ENCODE data around the gene LSM10.

Gene LSM10

DNA sequence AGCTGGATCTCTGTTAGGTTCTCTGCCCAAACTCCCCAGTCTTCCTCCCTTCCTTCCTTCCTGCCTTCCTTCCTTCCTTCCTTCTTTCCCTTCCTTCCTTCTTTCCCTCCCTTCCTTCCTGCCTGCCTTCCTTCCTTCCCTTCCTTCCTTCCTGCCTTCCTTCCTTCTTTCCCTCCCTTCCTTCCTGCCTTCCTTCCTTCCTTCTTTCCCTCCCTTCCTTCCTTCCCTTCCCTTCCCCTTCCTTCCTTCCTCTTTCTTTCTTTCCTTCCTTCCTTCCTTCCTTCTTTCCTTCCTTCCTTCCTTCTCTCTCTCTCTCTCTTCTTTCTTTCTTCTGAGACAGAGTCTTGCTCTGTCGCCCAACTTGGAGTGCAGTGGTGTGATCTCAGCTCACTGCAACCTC is 8.7 kb upstream of the LSM10 start:
- no peak for FAIRE-seq

DNA sequence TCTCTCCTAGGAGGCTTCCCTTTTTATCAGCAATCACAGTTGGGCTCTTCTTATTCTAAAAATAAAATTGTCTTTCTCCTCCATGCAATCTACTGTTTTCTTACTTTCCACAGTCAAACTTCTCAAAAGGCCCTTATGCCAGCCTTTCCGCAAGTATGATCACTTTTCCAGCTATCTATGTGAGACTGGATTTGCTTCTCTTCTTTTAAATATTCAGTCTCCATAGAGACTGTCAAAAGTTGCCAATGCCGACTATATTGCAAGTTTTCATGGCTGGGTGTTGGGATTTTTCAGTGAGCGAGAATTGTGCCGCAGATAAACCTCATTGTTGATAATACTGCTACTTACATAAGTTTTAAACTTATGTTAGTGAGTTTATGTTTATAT is 4.8 kb upstream of the LSM10 start:
- no peak for FAIRE-seq

DNA sequence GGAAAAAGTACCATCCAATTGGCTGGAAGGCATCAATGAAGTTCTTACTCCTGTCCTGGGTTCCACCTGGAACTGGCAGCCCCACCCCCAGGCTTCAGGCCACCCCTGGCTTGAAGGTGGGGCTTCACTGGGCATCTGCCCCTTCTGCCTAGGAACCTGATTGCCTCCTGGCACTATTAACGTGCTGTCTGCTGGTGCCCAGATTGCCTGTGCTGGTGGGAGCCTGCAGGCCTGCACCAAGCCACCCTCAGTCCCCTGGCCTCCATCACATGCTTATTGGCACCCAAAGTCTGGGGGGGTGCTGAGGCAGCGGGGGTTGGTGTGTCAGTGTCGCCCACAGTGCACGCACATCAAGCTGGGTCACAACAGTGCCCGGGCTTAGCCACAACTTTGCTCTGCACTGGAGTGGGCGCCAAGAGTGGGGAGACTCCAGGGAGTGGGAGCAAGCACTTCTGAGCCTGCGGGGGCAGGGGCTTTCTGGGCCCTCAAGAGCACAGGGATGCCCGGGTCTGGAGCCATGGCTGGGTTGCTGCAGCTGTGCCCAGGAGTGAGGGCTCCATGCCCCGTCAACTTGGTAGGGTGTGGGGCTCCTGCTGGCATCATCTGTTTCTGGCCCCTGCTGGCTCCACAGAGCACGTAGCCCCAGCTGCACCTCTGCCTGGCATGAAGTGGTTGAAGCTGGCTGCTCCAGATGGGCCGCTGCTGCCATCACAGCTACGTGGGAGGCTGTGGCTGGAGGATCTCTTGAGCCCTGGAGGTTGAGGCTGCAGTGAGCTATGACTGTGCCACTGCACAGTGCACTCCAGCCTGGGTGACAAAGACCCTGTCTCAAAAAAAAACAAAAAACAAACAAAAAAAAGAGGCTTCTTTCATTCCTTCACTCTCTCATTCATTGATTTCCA is 4.1 kb upstream of the LSM10 start:
- no peak for FAIRE-seq

DNA sequence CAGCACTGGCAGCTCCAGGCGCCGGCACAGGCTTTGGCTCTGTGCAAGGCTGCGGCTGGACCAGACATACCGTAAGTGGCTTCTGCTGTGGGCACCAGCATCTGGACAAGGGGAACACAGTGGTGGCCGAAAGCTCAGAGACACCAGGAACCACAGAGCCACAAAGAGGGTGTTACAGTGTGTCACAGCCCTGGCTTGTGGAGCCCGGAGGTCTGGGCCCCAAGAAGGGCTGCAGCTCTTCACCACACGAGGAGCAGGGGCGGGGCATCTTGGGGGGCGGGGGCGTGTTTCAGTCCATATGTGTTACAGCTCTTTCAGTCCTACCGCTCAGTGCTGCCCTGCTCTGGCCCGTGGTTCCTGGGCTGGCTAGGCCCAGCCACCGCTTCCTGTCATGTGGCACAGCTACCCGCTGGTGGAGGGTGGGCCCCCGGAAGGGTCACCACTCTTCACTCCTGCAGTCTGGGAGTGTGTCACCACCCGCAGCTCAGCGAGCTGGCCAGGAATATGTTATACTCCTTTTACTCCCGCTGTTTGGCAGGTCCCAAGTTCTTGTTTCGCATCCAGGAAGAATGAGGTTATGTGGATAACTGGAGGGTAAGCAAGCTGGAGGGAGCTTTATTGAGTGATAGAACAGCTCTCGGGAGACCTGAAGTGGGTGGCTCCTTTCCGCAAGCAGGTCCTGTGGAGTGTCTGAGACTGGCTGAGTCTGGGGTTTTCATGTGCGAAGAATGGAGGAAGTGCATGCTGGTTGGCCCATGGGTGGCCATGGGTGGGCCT is 3.3 kb upstream of the LSM10 start:
- no peak for FAIRE-seq

DNA sequence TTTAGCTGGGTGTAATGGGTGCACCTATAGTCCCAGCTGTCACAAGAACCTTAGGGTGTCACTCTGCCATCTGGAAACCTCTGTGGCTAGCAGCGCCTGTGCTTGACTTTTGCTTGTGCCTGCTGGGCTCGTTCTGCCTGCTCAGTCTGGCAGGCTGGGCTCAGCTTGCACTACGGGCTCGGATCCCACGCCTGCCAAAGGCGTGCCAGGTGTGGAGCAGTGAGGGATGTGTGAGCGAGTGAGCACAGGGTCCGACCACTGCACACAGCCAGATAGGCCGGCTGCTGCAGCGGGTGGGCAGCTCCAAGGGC is 2.8 kb upstream of the LSM10 start:
- FAIRE-seq: no peak

DNA sequence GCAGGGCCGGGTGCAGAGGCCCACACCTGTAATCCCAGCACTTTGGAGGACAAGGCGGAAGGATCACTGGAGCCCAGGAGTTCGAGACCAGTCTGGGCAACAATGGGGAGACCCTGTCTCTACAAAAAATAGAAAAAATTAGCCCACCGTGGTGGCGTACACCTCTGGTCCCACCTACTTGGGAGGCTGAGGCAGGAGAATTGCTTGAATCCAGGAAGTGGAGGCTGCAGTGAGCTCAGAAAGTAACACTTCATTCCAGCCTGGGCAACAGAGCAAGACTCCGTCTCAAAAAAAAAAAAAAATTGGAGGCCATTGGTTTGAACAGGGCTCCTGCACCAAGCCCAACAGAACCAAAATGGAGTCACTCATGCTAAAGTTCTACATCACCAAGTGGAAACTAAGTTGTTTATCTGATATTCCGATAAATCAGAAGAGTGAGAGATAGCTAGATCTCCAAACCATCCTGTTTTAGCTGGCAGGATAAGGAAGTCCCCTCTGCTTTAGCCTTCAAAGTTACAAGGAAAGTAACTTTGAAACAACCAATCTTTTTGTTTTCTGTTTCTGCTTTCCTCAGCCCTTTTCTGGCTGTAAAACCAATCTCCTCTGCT is 766 bp upstream of the LSM10 start:
- FAIRE-seq: no peak

DNA sequence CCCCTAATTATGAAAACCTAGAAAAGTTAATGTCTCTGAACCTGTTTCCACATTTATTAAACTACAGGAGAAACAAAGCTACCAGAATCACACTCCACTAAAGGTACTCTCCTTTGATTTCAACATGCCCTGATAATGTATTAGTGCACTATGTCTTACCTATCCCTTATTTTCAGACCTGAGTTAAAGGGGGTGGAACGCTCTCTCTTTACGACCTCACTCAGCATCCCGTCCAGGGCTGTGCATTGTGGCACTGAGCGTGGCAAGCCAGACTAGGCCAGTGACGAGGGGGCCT is 678 bp downstream of the LSM10 start:
- no peak for FAIRE-seq

DNA sequence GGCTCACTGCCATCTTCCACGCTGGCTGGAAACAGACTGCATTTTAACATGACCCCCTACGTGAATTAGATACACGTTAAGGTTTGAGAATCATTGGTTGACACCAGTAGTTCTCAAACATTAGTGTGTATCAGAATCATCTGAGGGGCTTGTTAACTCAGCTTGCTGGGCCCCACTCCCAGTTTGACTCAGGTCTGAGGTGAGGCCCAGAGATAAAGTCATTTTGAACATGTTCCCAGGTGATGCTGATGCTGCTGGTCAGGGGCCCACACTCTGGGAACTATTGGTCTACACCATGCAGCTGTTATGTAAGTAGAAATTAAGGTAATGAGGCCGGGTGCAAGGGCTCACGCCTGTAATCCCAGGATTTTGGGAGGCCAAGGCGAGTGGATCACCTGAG is 1.3 kb downstream of the LSM10 start:
- no peak for FAIRE-seq

DNA sequence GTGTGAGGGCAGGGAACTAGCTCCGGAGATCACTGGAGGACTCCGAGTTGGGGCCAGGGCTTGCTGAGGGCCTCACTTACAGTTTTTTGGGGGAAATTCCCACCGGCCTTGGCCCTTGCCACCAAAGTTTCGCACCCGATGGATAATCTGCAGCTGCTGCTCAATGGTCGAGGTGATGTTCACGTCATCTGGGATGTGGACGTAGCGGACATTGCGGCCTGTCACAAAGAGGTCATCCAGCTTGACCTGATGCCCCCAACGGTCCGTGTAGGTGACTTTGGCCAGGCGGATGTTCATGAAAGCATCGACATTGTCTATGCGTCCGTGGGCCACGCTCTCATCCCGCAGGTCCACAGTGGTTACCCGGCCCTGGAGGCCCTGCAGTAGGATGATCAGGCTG is 4.0 kb downstream of the LSM10 start:
- no peak for FAIRE-seq

DNA sequence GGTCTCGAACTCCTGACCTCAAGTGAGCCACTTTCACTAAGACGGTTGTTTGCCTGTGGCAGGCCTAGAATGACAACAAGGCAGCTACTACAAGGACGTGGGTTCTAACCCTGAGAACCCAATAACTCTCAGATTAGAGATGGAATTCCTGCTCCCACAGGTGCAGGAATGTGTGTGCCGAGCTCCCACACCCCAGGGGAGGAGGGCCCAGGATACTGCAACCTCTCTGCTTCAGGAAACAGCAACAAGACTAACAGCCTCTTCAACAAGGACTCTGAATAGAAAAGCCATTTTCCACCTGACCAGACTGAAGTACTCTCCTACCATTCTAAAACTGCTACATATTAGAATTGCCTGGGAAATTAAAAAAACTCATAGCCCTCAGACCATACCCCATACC is 4.9 kb downstream of the LSM10 start:
- FAIRE-seq: no peak

DNA sequence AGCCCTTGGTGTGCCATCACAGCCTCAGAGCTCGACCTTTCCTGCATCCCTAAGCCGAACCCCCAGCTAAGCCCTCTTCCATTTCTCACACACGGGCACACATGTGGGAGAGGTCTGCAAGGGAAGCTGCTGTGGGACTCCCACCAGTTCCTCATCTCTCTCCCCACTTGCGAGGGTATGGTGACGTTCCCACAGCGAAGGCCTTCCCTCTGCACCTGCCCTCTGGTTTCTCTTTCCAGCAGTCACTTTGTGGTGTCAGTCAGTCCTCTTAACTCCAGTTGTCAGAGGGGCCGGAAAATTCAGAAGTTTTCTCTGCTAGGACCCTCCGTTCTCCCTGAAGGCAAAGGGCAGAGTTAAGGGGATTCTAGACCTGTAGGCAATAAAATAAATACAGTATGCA is 6.4 kb downstream of the LSM10 start:
- FAIRE-seq: no peak

DNA sequence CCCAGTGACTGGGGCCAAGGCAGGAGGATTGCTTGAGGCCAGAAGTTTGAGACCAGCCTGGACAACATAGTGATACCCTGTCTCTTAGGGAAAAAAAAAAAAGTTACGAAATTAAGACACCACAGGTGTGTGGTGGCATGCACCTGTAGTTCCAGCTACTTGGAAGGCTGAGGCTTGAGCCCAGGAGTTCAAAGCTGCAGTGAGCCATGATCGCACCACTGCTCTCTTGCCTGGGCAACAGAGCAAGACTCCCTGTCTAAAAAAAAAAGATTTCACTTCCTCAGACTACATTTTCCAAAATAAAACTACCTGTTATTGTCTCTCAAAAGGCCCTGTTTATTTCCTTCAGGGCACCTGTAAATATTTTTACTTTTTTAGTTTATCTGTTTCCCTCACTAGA is 7.3 kb downstream of the LSM10 start:
- no peak for FAIRE-seq

DNA sequence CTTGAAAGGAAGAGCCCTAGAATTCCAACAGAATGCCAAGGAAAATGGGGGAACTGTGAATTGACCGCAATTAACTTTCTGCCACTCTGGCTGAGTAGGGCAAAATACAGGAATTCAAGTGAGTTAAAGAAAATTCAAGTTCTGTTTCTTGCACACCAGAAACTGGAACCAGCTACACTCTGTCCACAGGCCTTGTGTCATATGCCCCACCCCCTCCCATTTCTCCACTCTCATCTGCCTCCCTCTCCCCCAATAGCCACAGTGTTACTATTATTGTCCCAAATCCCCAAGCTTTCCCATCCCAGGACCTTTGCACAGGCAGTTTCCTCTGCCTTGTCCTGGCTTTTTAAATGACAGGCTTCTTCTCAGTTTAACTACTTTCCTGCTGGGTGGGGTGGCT is 7.7 kb downstream of the LSM10 start:
- no peak for FAIRE-seq

DNA sequence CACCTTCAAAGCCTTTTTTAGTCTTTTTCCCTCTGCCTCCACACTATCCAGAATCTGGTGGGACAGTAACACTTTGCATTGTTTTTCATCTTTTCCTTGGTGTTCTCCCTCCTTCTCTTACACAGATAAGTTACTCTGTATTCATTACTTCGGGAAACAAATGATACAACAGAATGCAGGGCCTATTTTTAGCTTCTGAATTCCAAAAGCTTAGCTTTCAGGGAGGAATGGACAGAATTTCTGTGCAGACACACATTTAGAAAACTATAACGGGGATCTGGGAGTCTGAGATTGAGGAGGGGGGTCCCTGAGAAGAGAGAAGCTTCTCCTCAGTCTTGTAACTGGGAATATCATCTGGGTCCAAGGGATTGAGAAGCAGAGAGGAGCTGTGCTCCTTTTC is 8.4 kb downstream of the LSM10 start:
- FAIRE-seq: no peak

DNA sequence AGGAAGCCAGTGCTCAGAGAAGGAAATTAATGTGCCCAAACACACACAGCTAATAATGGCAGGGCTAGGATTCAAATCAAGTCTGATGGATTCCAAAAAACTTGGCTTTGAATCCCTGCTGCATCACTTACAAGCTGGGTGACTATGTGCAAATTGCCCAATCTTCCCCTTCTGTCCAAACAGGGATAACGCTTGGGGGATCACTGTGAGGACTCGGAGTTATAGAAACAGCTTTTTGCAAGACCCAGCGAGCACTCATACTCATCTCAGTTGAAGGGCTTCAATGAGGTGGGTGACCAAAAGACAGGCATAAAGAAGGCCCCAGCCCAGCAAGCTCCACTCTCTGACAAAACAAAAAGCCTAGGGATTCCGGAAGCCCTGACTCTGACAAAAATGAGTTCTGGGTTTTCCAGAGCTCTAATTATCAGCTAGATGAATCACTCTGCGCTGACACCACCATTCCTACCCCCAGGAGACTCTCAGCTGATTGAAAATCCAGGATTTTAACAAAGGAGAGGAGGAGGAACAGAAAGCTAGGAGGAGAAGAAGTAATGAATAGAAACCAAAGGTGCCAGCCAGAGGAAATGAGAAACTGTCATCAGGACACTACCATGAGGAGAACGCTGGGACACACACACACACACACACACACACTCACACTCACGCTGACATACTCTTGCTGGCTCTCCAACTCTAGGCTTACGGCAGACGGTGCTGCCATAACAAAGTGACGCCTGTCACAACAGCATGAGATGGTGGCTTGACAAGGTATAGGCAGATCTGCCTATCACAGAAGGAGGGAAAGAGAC is 10.4 kb downstream of the LSM10 start:
- no peak for FAIRE-seq

DNA sequence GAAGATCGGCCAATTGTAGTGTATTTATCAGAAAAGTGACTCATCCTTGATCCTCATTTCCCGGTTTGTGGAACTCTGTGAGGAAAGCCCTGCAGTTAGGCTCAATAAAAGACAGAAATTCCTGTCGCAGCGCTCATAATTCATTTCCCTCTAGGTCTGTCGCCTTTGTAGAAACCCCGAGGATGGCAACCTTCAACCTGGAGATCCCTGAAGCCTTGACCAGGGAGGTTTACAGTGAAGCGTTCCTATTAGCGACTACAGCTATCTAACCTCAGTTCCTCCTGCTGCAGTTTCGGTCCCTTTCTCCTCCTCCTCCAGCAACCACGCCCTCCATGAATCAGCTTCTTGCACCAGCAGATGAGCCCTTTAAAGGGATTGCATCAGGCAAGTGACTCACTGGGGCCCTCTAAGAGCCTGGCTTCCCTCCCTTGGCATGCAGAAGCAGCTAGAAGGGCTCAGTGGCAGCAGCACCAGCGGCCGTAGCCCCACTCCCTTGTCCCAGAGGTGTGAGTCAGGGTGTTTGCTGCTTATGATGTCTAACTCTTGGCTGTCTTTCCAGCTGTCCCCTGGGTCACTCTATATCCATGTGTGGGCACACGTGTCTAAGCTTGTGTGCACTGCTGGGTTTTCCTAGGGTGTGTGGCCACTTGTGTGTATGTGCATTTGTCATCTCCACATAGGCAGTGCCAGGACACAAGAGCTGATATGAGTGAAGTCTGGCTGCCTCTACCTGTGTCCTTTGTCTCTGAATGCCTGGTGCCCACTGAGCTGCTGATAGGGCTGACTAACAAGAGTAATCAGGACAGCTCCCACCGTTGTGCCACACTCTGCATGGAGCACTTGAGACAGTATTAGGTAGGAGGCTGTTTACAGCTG is 11.2 kb downstream of the LSM10 start:
- FAIRE-seq: no peak

DNA sequence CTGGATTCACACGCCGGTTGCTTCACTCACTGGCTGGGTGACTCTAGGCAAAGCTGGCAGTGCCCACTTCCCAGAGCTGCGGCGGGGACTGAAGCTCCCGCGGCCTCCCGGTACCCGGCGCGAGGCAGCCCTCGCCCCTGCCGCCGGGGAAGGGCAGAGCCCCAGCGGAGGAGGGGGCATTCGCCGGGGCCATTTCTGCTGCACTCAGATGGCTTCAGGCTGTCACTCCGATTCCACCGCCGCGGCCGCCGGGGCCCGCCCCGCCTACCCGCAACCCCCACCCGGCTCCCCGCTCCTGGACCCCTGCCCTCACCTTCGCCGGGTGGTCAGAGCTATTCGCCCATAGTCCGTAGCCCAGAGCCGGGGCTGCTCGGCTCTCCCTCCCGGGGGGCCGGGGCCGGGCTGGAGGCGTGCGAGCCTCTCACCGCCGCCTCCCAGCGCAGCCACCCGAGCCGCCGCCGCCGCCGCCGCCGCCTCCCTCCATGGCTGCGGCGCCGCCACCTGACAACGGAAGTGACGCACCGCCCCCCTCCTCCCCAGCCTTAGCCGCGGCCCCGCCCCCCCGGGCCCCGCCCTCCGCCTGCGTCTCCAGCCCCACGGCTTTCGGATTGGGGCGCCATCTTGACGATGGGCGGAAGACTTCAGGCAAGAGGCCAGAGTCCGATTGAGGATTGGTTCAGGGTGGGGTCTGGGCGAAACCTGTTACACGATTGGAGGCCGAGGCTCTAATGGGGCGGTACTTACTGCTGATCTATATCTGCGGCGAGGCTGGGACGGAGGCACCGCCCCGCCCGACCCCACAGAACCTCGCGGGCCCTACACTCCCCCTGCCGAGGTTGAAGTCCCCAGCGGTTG is 12.1 kb downstream of the LSM10 start, which contains the start of gene STK40:
Gene STK40 (minus strand): TSS at position 515 of the 855 bp plus-strand sequence. CDS start 24,592 bp downstream, outside the sequence.
- peak; percentile 86 for FAIRE-seq

DNA sequence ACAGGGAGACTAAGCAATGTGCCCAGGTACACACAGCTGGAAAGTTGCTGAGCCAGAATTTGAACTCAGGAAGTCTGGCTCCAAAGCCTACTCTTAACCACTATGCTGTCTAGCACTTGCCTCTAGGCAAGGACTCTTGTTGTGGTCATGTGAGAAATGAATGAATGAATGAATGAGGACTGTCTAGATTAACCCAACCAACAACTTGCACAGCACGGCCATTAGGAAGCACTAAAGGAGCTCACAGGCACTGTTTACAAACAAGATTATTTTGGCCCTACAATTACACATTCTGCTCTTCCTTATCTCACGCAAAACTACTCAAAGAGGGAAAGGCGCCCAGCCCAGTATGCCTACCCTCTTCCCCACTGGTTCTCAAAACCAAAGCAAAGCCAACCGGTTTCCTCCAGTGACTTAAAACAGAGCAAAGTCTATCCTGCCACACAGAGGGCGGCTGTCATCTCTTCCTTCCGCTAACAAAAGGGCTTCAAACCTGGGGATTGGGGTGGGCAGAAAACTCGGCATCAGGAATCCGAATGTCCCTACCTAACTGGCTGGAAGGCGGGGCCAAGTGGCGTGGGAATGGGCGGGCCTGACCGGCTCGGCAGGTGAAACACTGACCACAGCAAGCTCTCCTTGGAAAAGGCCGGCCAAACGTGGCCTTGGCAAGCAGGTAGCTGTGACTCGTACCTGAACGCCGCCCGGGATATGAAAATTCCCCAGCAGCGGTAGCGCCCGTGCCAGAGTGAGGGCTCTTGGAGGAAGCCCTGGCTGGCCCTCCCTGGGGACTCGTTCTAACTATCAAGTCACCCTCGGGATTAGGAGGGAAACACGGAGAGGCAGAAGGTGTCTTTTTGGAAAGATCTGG is 12.9 kb downstream of the LSM10 start:
- no peak for FAIRE-seq

DNA sequence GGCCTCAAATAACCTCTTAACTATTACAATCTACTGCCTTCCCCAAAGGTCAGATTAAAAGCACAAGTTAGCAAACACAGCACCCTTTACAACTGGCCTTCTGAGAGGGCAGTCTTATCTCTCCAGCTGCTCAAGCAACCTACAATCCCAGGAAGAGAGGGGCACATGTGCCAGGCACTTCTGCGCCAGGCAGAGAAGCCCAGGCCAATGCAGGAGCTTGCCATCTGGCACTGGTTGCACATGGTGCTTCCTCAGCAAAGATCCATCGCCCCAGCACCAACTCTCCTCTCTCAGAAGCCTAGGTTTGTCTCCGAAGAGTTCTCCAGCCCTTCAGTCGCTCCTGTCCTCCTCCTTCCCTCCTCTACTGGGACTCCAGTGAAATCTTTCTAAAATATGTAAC is 14.5 kb downstream of the LSM10 start:
- no peak for FAIRE-seq

DNA sequence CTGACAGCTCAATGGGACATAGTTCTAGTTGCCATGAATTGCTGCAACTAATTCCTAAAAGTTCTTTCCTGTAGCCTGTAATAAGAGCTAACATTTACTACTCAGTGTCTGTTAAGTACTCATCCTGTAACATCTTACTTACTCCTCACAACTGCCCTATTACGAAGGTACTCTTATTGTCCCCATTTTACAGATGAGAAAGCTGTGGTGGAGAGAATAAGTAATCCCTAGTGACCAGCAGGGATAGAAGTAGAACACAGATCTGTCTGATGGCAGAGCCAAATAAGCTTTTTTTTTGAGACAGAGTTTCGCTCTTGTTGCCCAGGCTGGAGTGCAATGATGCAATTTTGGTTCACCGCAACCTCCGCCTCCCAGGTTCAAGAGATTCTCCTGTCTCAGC is 15.0 kb downstream of the LSM10 start:
- FAIRE-seq: no peak
